Measurements from ENCODE around the gene NLRP6. TPM values are rescaled to one million over a fixed set of nuclear protein-coding genes. Genes with fewer than 3 reads are reported as not detected.

The NLRP6 gene
- polyA plus RNA-seq, 3 donors: 0.40 to 0.86 (median 0.47) TPM

Other genes with a start within 250 kb of the NLRP6 start
- gene SCGB1C1, start 85.3 kb upstream of the NLRP6 start, polyA plus RNA-seq (ENCODE audit: insufficient read length in 3 of 3): 1 to 10 TPM in 2 of 3 donors, under 1 TPM in 1; 0.56 to 1.5 (median 1.3) TPM
- gene BET1L, start 71.0 kb upstream of the NLRP6 start, polyA plus RNA-seq (ENCODE audit: insufficient read length in 3 of 3): 10 to 100 TPM; 46.2 to 51.5 (median 48.6) TPM
- 10 to 100 TPM; 82.3 to 91.5 (median 90.5) TPM for gene RIC8A, start 70.7 kb upstream of the NLRP6 start, polyA plus RNA-seq (ENCODE audit: insufficient read length in 3 of 3)
- gene SIRT3, start 42.1 kb upstream of the NLRP6 start, polyA plus RNA-seq (ENCODE audit: insufficient read length in 3 of 3): 10 to 100 TPM; 30.6 to 42.3 (median 38.4) TPM
- gene PSMD13, start 41.4 kb upstream of the NLRP6 start, polyA plus RNA-seq (ENCODE audit: insufficient read length in 3 of 3): 100 to 1,000 TPM; 123 to 167 (median 143) TPM
- 10 to 100 TPM; 21.5 to 27.7 (median 22.2) TPM for gene PGGHG, start 10.7 kb downstream of the NLRP6 start, polyA plus RNA-seq (ENCODE audit: insufficient read length in 3 of 3)
- under 1 TPM; 0.23 to 0.87 (median 0.62) TPM for gene IFITM5, start 21.1 kb downstream of the NLRP6 start, polyA plus RNA-seq (ENCODE audit: insufficient read length in 3 of 3)
- 100 to 1,000 TPM; 212 to 269 (median 215) TPM for gene IFITM2, start 29.4 kb downstream of the NLRP6 start, polyA plus RNA-seq (ENCODE audit: insufficient read length in 3 of 3)
- gene IFITM1, start 35.6 kb downstream of the NLRP6 start, polyA plus RNA-seq (ENCODE audit: insufficient read length in 3 of 3): 10 to 100 TPM; 32.2 to 44.9 (median 33.7) TPM
- 100 to 1,000 TPM; 359 to 402 (median 395) TPM for gene IFITM3, start 42.5 kb downstream of the NLRP6 start, polyA plus RNA-seq (ENCODE audit: insufficient read length in 3 of 3)
- gene B4GALNT4, start 91.1 kb downstream of the NLRP6 start, polyA plus RNA-seq (ENCODE audit: insufficient read length in 3 of 3): 10 to 100 TPM; 77.7 to 93.4 (median 87.2) TPM
- 1 to 10 TPM; 6.5 to 7.0 (median 6.7) TPM for gene PKP3, start 115.8 kb downstream of the NLRP6 start, polyA plus RNA-seq (ENCODE audit: insufficient read length in 3 of 3)
- gene SIGIRR, start 136.6 kb downstream of the NLRP6 start, polyA plus RNA-seq (ENCODE audit: insufficient read length in 3 of 3): 10 to 100 TPM; 49.6 to 61.7 (median 61.5) TPM
- 10 to 100 TPM; 11.2 to 17.4 (median 14.2) TPM for gene ANO9, start 163.6 kb downstream of the NLRP6 start, polyA plus RNA-seq (ENCODE audit: insufficient read length in 3 of 3)
- gene PTDSS2, start 171.9 kb downstream of the NLRP6 start, polyA plus RNA-seq (ENCODE audit: insufficient read length in 3 of 3): 10 to 100 TPM; 40.0 to 44.9 (median 41.2) TPM
- gene RNH1, start 228.8 kb downstream of the NLRP6 start, polyA plus RNA-seq (ENCODE audit: insufficient read length in 3 of 3): 100 to 1,000 TPM in 2 of 3 donors, 10 to 100 TPM in 1; 99.2 to 115 (median 110) TPM

All from renal pelvis (tissue), 3 donors.